A673 (cell line): ENCODE data around the gene MZB1. TPM values are rescaled to one million over a fixed set of nuclear protein-coding genes. Genes with fewer than 3 reads are reported as not detected.

Experiments
- BruUV-seq: library from RNA; stranded (reverse); fragments of 400-500 nt; replicated peaks from 2 replicates; lab custom pipeline; 2021; lab: Mats Ljungman, UMichigan
- CTCF ChIA-PET: fragments of 300-600 bp; sonication (Branson Sonifier 250); formaldehyde crosslinking; loops from one replicate; lab custom pipeline; 2022; ENCODE audit warnings: antibody characterized with exemption; lab: Charles Lee
- POLR2A ChIA-PET: fragments of 300-600 bp; sonication (Branson Sonifier 250); formaldehyde crosslinking; loops from one replicate; lab custom pipeline; 2022; ENCODE audit warnings: antibody characterized with exemption; ENCODE audit not compliant: low non-redundant PET; lab: Charles Lee
- DNase-seq: peaks from one replicate; pipeline ENCODE4 v3.0.0-alpha.2; 2015; ENCODE audit warnings: low spot score
- H3K27ac ChIP-seq: fragments of 200-600 bp; sonication (generic); 2 replicates; pipeline ENCODE4 v1.5.1; 2016; ENCODE audit warnings: mixed run types, low read depth, mild to moderate bottlenecking, mixed read lengths, antibody characterized with exemption, low read length; ENCODE audit not compliant: poor library complexity, severe bottlenecking
- H3K27me3 ChIP-seq: fragments of 200-600 bp; sonication (generic); replicated peaks from 2 replicates; pipeline ENCODE4 v1.6.1; 2017; ENCODE audit warnings: mixed run types, low read depth, mild to moderate bottlenecking, mixed read lengths, antibody characterized with exemption, low read length; ENCODE audit not compliant: insufficient read depth, poor library complexity
- H3K36me3 ChIP-seq: fragments of 200-600 bp; sonication (generic); 2 replicates; pipeline ENCODE4 v1.6.1; 2016; ENCODE audit warnings: mixed run types, mild to moderate bottlenecking, mixed read lengths, antibody characterized with exemption, low read length; ENCODE audit not compliant: insufficient read depth, poor library complexity, severe bottlenecking
- H3K4me1 ChIP-seq: fragments of 200-600 bp; sonication (generic); 2 replicates; pipeline ENCODE4 v1.6.1; 2017; ENCODE audit warnings: mixed run types, mild to moderate bottlenecking, mixed read lengths, antibody characterized with exemption, low read length; ENCODE audit not compliant: insufficient read depth, poor library complexity, severe bottlenecking
- H3K4me3 ChIP-seq: fragments of 200-600 bp; sonication (generic); 2 replicates; pipeline ENCODE4 v1.5.1; 2016; ENCODE audit warnings: low read depth, mixed run types, mild to moderate bottlenecking, mixed read lengths, low read length; ENCODE audit not compliant: poor library complexity, severe bottlenecking
- H3K9me3 ChIP-seq: fragments of 200-600 bp; sonication (generic); 2 replicates; pipeline ENCODE4 v1.6.1; 2016; ENCODE audit warnings: mixed run types, low read depth, mild to moderate bottlenecking, mixed read lengths, antibody characterized with exemption, low read length; ENCODE audit not compliant: poor library complexity, severe bottlenecking
- EZH2 ChIP-seq: fragments of 200-600 bp; sonication (generic); IDR thresholded peaks from 2 replicates; pipeline ENCODE4 v1.6.1; 2017; ENCODE audit warnings: borderline replicate concordance, low read depth, mild to moderate bottlenecking, mixed read lengths, antibody characterized with exemption, low read length; ENCODE audit not compliant: poor library complexity, severe bottlenecking
- intact Hi-C: fragments of 100-400 bp; cut with micrococcal nuclease; formaldehyde crosslinking; loops from one replicate; pipeline ENCODE4 v1.10.0; 2022; ENCODE audit not compliant: unreplicated experiment
- total RNA-seq: library from RNA; stranded (reverse); gene quantifications from 2 replicates; pipeline ENCODE4 v1.2.3, GENCODE V29; 2021
- TF ChIP-seq, protein P1 (sequence below): fragments of 300-800, 200-600 bp; sonication (generic); conservative IDR thresholded peaks from 2 replicates; pipeline ENCODE4 v1.5.1; 2017; ENCODE audit warnings: low read depth, mild to moderate bottlenecking, antibody characterized with exemption, low read length, moderate library complexity, mixed read lengths

Gene MZB1
- total RNA-seq, 1 experiment from 2014 or later = not detected

DNA sequence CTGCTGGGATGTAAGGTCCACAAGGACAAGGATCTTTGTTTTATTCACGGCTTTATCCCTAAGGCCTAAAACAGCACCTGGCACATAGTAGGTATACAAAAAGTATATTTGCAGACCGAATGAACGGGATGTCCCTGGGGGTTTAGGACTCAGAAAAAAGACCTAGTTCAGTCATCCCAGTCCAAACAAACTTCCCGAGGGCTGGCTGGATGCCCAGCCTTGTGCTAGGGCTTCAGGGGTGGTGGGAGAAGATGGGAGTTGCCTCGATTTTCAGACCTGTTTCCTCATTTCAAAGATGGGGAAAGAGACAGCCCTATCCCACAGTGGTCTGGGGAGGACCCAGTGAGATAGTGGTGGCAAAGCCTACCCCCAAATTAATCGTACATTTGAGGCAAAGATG is 8.2 kb upstream of the MZB1 start:
- no TSS peak for BruUV-seq
- H3K9me3 ChIP-seq = no peaks in the 10 kb centered on the region
- TF ChIP-seq, protein P1, sequence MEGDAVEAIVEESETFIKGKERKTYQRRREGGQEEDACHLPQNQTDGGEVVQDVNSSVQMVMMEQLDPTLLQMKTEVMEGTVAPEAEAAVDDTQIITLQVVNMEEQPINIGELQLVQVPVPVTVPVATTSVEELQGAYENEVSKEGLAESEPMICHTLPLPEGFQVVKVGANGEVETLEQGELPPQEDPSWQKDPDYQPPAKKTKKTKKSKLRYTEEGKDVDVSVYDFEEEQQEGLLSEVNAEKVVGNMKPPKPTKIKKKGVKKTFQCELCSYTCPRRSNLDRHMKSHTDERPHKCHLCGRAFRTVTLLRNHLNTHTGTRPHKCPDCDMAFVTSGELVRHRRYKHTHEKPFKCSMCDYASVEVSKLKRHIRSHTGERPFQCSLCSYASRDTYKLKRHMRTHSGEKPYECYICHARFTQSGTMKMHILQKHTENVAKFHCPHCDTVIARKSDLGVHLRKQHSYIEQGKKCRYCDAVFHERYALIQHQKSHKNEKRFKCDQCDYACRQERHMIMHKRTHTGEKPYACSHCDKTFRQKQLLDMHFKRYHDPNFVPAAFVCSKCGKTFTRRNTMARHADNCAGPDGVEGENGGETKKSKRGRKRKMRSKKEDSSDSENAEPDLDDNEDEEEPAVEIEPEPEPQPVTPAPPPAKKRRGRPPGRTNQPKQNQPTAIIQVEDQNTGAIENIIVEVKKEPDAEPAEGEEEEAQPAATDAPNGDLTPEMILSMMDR = no peak
- TF ChIP-seq EZH2 = no peak
- no peak overlapping the region for H3K4me3 ChIP-seq
- peaks cover 13% of the 10 kb centered on the region for H3K27me3 ChIP-seq
- H3K4me1 ChIP-seq = peaks cover 9% of the 10 kb centered on the region
- no peaks in the 10 kb centered on the region for H3K36me3 ChIP-seq
- ChIA-PET POLR2A (no interaction called here), CTCF (no interaction called here)
- no peak for DNase-seq
- H3K27ac ChIP-seq = no peak overlapping the region
- intact Hi-C loops = no loop called here

DNA sequence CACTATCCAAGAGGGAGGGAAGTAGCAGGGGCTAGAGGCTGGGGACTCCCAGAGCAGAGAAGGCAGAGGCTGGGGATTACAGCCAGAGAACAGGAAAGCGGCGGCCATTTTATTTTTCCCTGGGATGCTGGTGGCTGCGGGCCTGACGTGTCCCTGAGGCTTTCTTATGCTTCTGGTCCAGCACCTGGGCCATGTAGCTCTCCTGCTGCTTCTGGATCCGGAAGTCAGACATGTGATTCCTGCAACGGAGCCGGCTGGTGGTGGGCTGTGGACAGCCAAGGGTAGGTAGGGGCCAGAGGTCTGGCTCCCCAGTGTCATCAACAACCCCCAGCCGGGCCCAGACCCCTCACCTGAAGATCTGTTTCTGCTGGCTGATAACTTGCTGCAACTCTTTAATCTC is 7.0 kb upstream of the MZB1 start:
- BruUV-seq = no TSS peak
- Histone ChIP-seq H3K4me3 (no peak overlapping the region), H3K36me3 (no peaks in the 10 kb centered on the region), H3K27me3 (peaks cover 14% of the 10 kb centered on the region), H3K9me3 (no peaks in the 10 kb centered on the region), H3K4me1 (peaks cover 12% of the 10 kb centered on the region), H3K27ac (no peak overlapping the region)
- no peak for TF ChIP-seq EZH2
- TF ChIP-seq, protein P1 = no peak
- no peak for DNase-seq
- intact Hi-C loops = no loop called here
- ChIA-PET CTCF (no interaction called here), POLR2A (no interaction called here)

DNA sequence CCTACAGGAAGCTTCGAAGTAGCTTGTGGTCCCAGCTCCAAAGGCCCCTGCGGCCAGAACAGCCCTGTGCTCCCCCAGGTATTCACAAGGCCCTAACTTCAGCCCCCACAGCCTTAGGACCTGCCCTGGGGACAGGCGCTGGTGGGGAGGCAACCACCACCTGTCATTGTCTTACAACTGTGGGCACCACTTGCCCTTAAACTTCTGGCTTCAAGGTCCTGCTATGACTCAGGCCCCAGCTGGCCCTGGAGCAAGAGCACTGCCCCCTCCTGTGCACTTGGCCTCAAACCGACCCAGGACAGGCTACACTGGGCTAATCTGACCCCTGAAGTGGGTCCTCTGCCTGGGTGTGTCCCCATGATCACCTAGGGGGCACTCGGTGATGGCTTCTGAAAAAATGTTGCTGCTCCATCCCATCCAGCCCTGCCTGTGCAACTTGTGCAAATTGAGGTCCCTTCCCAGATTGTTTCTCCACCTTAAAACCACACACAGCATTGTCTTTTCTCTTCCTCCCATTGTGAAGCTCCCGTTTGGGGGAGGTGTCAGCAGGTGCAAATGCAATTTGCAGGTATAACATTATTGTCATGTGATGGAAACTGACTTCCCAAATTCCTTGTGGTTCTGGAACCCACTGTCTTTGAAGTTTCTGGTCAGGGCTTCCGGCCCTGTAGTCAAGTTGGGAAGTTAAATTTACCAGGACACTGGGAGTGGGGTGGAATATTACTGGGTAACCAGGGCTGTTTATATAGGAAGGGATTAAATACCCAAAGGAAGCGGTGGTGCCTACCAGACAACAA is 6.3 kb upstream of the MZB1 start:
- intact Hi-C loops = no loop called here
- DNase-seq = no peak
- H3K4me1 ChIP-seq = peaks cover 12% of the 10 kb centered on the region
- no TSS peak for BruUV-seq
- CTCF ChIA-PET = no interaction called here
- POLR2A ChIA-PET = interaction anchor here (0.6 kb wide), 1 partner anchor 1064 kb away, joined by 3 read pairs; the partner anchor contains the start of gene CDC25C
- no peak overlapping the region for H3K27ac ChIP-seq
- TF ChIP-seq EZH2 = no peak
- TF ChIP-seq, protein P1 = no peak
- no peaks in the 10 kb centered on the region for H3K36me3 ChIP-seq
- H3K27me3 ChIP-seq = peaks cover 14% of the 10 kb centered on the region
- no peaks in the 10 kb centered on the region for H3K9me3 ChIP-seq
- no peak overlapping the region for H3K4me3 ChIP-seq
